Stomach (tissue), 9 donors: ENCODE data around the gene CPLANE2. TPM values are rescaled to one million over a fixed set of nuclear protein-coding genes. Genes with fewer than 3 reads are reported as not detected.

Experiments
- DNase-seq, 2 donors: peaks; one replicate each; pipeline versions ENCODE4 v3.0.0 to v3.0.0-alpha.2; 2013 to 2019
- H3K27ac ChIP-seq, 5 donors: fragments of 200-600 bp in 4 of 5; sonication (generic) in 4 of 5; one replicate each; pipeline ENCODE4 v1.5.1; 2013 to 2019; ENCODE audit warnings: mild to moderate bottlenecking in 1 of 5, moderate library complexity in 1 of 5
- H3K27me3 ChIP-seq, 3 donors: fragments of 200-600 bp; sonication (generic); one replicate each; pipeline ENCODE4 v1.5.1; 2017 to 2019; ENCODE audit warnings: mixed run types in 1 of 3
- H3K36me3 ChIP-seq, 4 donors: fragments of 200-600 bp; sonication (generic); 1 replicate in 3 of 4; 2 replicates in 1 of 4; pipeline ENCODE4 v1.5.1; 2016 to 2019
- H3K4me1 ChIP-seq, 4 donors: fragments of 200-600 bp; sonication (generic); one replicate each; pipeline ENCODE4 v1.5.1; 2016 to 2019
- H3K4me3 ChIP-seq, 4 donors: fragments of 200-600 bp; sonication (generic) in 3 of 4; one replicate each; pipeline ENCODE4 v1.5.1; 2016 to 2019; ENCODE audit warnings: mild to moderate bottlenecking in 1 of 4
- H3K9me3 ChIP-seq, 4 donors: fragments of 200-600 bp; sonication (generic); one replicate each; pipeline ENCODE4 v1.5.1; 2016 to 2019
- EP300 ChIP-seq: sonication (generic); formaldehyde crosslinking; IDR thresholded peaks from one replicate; pipeline ENCODE4 v1.6.1; 2017; ENCODE audit warnings: antibody characterized with exemption
- POLR2A ChIP-seq, 4 donors: fragments of 450-650 bp; IDR thresholded peaks; one replicate each; pipeline ENCODE4 v1.6.1; 2016; ENCODE audit warnings: antibody characterized with exemption in 4 of 4, control low read depth in 2 of 4, mild to moderate bottlenecking in 1 of 4, moderate library complexity in 1 of 4
- POLR2AphosphoS5 ChIP-seq, 3 donors: sonication (generic); formaldehyde crosslinking; IDR thresholded peaks; one replicate each; pipeline ENCODE4 v1.6.1; 2016; ENCODE audit warnings: antibody characterized with exemption in 3 of 3
- WGBS, 5 donors: extraction: QIAGEN DNeasy Blood & Tissue Kit in 3 of 5; methylation state at CpG; one replicate each; pipeline versions ENCODE4 v1.1.5 to v1.1.7; 2013 to 2018; 5-methylcytosine and 5-hydroxymethylcytosine counted together
- intact Hi-C: fragments of 100-400 bp; cut with DNase I; formaldehyde crosslinking; loops from one replicate; pipeline ENCODE4 v1.15.1; 2023; ENCODE audit warnings: low total_unique reads
- polyA plus RNA-seq, 3 donors: library from polyadenylated mRNA; stranded (reverse); fragments of 200-250 nt; gene quantifications; one replicate each; pipeline ENCODE4 v1.2.3, GENCODE V29; 2013
- total RNA-seq, 5 donors: library from RNA; depleted of rRNA; stranded (reverse); fragments of >200 nt; gene quantifications; one replicate each; pipeline versions ENCODE4 v1.1.0 to v1.2.3, GENCODE V29; 2014 to 2016
- TF ChIP-seq, protein P1 (sequence below), 7 experiments: fragments of 450-650 bp in 4 of 7; fragments of 200-600 bp in 3 of 7; sonication (generic) in 3 of 7; IDR thresholded peaks; one replicate each; pipeline ENCODE4 v1.5.1; 2016 to 2019; ENCODE audit warnings: antibody characterized with exemption in 7 of 7, control low read depth in 2 of 7, mild to moderate bottlenecking in 1 of 7
- donor health status: healthy with polysubstance abuse.
- donor health status: Bipolar disorder and iron deficiency.
- donor health status: healthy.

The CPLANE2 gene
- total and polyA plus RNA-seq, 8 donors: 0.45 to 18.8 (median 2.3) TPM; not detected in 1

DNA sequence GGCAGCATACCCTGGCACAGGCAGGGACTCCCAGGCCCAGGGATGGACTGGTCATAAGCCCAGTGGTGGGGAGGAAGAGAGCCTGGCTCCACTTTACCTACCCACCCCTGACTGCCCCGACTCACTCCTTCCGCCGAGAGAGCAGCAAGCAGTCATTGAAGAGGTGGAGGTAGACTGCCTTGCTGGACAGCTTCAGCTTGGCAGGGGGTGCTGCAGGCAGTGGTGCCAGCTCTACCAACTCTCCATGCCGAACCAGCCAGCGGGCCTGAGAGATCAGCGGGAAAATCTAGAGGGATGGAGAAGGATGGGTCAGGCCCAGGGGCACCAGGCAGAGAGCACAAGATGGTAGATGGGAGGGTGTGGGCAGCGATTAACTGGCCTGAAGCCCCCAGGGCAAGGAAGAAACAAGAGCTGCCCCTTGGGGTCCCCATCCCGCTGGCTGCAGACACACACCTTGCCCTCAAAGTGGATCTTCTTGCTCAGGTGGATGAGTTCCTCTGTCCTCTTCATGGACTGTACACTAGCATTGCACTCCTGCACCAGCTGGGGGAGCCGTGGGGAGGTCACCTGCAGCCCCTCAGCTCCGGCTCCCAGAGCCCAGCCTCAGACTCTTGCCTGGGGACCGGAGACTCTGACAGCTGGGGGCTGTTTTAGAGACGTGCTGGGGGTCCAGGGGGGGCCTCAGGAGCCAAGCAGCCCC is 32.2 kb downstream of the CPLANE2 start:
- H3K4me1 ChIP-seq: peaks cover 18 to 40% (median 35%) of the 10 kb centered on the region in 4 donors
- H3K36me3 ChIP-seq: peaks cover 0 to 48% (median 21%) of the 10 kb centered on the region in 4 donors
- H3K27me3 ChIP-seq: no peaks in the 10 kb centered on the region
- intact Hi-C loops: no loop called here
- peak overlapping the region in 1 of 5 donors; percentile 91 for H3K27ac ChIP-seq
- 80 to 91% (median 86%) methylated on average over 8 to 12 of the region's 12 CpGs for WGBS, 5 donors
- no peak overlapping the region for H3K4me3 ChIP-seq
- no peaks in the 10 kb centered on the region for H3K9me3 ChIP-seq
- DNase-seq: peak in 1 of 2 donors; percentile 50
- TF ChIP-seq POLR2A (IDR thresholded peaks at IDR 0.05): no peak
- TF ChIP-seq, protein P1, sequence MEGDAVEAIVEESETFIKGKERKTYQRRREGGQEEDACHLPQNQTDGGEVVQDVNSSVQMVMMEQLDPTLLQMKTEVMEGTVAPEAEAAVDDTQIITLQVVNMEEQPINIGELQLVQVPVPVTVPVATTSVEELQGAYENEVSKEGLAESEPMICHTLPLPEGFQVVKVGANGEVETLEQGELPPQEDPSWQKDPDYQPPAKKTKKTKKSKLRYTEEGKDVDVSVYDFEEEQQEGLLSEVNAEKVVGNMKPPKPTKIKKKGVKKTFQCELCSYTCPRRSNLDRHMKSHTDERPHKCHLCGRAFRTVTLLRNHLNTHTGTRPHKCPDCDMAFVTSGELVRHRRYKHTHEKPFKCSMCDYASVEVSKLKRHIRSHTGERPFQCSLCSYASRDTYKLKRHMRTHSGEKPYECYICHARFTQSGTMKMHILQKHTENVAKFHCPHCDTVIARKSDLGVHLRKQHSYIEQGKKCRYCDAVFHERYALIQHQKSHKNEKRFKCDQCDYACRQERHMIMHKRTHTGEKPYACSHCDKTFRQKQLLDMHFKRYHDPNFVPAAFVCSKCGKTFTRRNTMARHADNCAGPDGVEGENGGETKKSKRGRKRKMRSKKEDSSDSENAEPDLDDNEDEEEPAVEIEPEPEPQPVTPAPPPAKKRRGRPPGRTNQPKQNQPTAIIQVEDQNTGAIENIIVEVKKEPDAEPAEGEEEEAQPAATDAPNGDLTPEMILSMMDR (IDR thresholded peaks at IDR 0.05): peak in 3 of 7 experiments; percentile 6 to 34 (median 32)

GRCh38 chr1:16204216-16204615 is 32.8 kb downstream of the CPLANE2 start:
- Histone ChIP-seq H3K9me3 (no peaks in the 10 kb centered on the region), H3K27me3 (no peaks in the 10 kb centered on the region), H3K4me3 (no peak overlapping the region), H3K4me1 (peaks cover 15 to 35% (median 30%) of the 10 kb centered on the region in 4 donors), H3K27ac (no peak overlapping the region), H3K36me3 (peaks cover 0 to 53% (median 23%) of the 10 kb centered on the region in 4 donors)
- 77 to 98% (median 93%) methylated on average over 2 of the region's 2 CpGs for whole genome bisulfite sequencing, 5 donors
- intact Hi-C loops: no loop called here
- DNase-seq: no peak
- TF ChIP-seq, protein P1 (IDR thresholded peaks at IDR 0.05): no peak
- no peak for TF ChIP-seq POLR2A (IDR thresholded peaks at IDR 0.05)
- no peak for TF ChIP-seq POLR2AphosphoS5 (IDR thresholded peaks at IDR 0.05)
- TF ChIP-seq EP300: no peak

DNA sequence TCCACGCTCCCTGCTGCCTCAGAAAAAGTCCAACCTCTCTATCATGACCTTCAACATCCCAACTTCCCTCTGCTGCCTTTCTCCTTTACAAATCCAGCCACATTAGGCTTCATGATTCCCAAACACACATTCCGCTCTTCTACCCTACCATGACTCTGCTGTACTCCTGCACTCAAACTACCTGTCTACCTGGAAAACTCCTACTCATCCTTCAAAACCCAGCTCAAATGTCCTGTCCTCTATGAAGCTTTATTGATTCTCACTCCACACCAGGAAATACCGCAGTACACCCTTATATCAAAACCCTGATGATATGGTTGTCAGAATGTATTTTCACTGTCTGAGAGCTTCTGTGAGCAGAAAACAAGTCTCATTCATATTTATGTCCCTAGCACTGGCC is 33.4 kb downstream of the CPLANE2 start:
- Histone ChIP-seq H3K27ac (no peak overlapping the region), H3K27me3 (no peaks in the 10 kb centered on the region), H3K36me3 (peaks cover 2 to 59% (median 25%) of the 10 kb centered on the region in 4 donors), H3K4me1 (peaks cover 15 to 29% (median 25%) of the 10 kb centered on the region in 4 donors), H3K9me3 (no peaks in the 10 kb centered on the region), H3K4me3 (no peak overlapping the region)
- intact Hi-C loops: no loop called here
- DNase-seq: no peak
- TF ChIP-seq POLR2A (IDR thresholded peaks at IDR 0.05): no peak
- no peak for TF ChIP-seq EP300
- TF ChIP-seq, protein P1 (IDR thresholded peaks at IDR 0.05): no peak
- no peak for TF ChIP-seq POLR2AphosphoS5 (IDR thresholded peaks at IDR 0.05)
- 33 to 83% (median 52%) methylated on average over 3 of the region's 3 CpGs for WGBS, 5 donors

DNA sequence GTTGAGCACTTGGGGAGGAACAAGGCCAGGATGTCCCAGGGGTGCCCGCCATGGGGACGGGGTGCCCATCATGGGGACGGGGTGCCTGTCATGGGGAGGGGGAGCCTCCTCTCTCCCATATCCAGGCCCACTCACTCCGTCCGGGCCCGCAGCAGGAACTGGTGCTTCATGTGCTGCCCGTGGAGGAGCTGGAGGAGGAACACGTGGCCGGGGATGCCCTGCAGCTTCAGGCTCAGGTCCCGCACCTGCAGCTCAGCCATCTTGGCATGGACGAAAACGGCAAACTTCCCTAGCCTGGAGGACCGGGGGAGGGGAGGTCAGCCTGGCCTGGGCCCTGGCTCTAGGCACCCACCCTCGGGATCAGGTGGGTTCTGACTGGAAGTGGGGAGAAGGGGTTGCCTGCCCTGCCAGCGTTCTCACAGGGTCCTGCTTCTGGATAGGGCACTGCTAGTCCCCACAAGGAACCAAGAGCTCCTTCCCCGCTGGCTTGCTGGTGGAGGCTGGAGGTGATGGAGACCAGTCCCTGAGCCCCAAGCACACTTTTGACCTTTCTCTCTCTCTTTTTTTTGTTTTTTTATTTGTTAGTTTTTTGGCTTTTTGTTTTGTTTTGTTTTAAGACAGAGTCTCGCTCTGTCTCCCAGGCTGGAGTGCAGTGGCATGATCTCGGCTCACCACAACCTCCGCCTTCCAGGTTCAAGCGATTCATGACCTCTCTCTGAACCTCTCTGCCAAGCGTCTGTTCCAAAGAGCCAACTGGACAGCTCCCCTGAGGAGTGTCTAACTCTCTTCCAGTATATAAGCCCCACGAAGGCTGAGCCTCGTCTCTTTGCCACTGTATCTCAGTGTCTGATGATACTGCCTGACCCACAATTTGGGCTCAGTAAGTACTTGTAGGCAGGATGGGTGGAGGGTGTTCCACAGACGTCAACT is 34.4 kb downstream of the CPLANE2 start:
- WGBS, 5 donors: 84 to 94% (median 90%) methylated on average over 18 to 24 of the region's 24 CpGs
- TF ChIP-seq, protein P1 (IDR thresholded peaks at IDR 0.05): no peak
- TF ChIP-seq POLR2A (IDR thresholded peaks at IDR 0.05): no peak
- TF ChIP-seq EP300: no peak
- TF ChIP-seq POLR2AphosphoS5 (IDR thresholded peaks at IDR 0.05): no peak
- Histone ChIP-seq H3K4me3 (no peak overlapping the region), H3K36me3 (peaks cover 5 to 64% (median 29%) of the 10 kb centered on the region in 4 donors), H3K9me3 (no peaks in the 10 kb centered on the region), H3K27me3 (no peaks in the 10 kb centered on the region), H3K27ac (no peak overlapping the region), H3K4me1 (peaks cover 14 to 19% (median 17%) of the 10 kb centered on the region in 4 donors)
- intact Hi-C loops: no loop called here
- no peak for DNase-seq
